Dedifferentiated amniotic fluid mesenchymal stem cell (primary cell): ENCODE measurements around the gene P3H3.
A peak's percentile ranks its signal among the peaks of the same experiment; 100 is the strongest.

Experiments
- DNase-seq: peaks from one replicate; pipeline ENCODE4 v3.0.0-alpha.2; 2016; ENCODE audit errors: extremely low spot score

Gene P3H3

GRCh38 chr12:6826734-6827436, 1.3 kb upstream of the P3H3 start:
- no peak for DNase-seq

GRCh38 chr12:6827437-6827911, 733 bp upstream of the P3H3 start:
- DNase-seq = peak; percentile 64

- DNase-seq = no peak
Measured at GRCh38 chr12:6828781-6829535, 751 bp downstream of the P3H3 start.

GRCh38 chr12:6829536-6830220, 1.5 kb downstream of the P3H3 start:
- peak; percentile 49 for DNase-seq

- no peak for DNase-seq
Measured at GRCh38 chr12:6830286-6830890, 2.2 kb downstream of the P3H3 start.

- no peak for DNase-seq
Measured at GRCh38 chr12:6830999-6831398, 2.8 kb downstream of the P3H3 start.

GRCh38 chr12:6831450-6831995, 3.3 kb downstream of the P3H3 start:
- no peak for DNase-seq

GRCh38 chr12:6832125-6832524, 3.9 kb downstream of the P3H3 start:
- no peak for DNase-seq

- no peak for DNase-seq
Measured at GRCh38 chr12:6833189-6833890, 5.1 kb downstream of the P3H3 start.

GRCh38 chr12:6834254-6834653, 6.0 kb downstream of the P3H3 start:
- no peak for DNase-seq

GRCh38 chr12:6834873-6835272, 6.7 kb downstream of the P3H3 start:
- no peak for DNase-seq

- no peak for DNase-seq
Measured at GRCh38 chr12:6836851-6837250, 8.6 kb downstream of the P3H3 start.

GRCh38 chr12:6837370-6838060, 9.3 kb downstream of the P3H3 start:
- DNase-seq = no peak

- no peak for DNase-seq
Measured at GRCh38 chr12:6838854-6839253, 10.6 kb downstream of the P3H3 start.

- DNase-seq = no peak
Measured at GRCh38 chr12:6839482-6840201, 11.4 kb downstream of the P3H3 start.

- DNase-seq = no peak
Measured at GRCh38 chr12:6840330-6840729, 12.1 kb downstream of the P3H3 start.

- no peak for DNase-seq
Measured at GRCh38 chr12:6840761-6841515, 12.7 kb downstream of the P3H3 start, which contains the start of gene GNB3. Gene GNB3 (plus strand): TSS chr12:6840925. CDS start chr12:6841288, 363 bp downstream.

- no peak for DNase-seq
Measured at GRCh38 chr12:6842075-6842474, 13.9 kb downstream of the P3H3 start.
